GM21786 (cell line): Measurements from ENCODE around the gene RAB11A.
"Not testable (repeated sequence)": the region's sequence is repeated elsewhere in the genome, so short reads cannot be mapped to it uniquely, and the experiment has no call there.

Experiments used
- ATAC-seq: cut with Tn5 transposase; IDR thresholded peaks from one replicate; pipeline ENCODE4 v1.9.1; 2021; ENCODE audit not compliant: unreplicated experiment

The RAB11A gene

DNA sequence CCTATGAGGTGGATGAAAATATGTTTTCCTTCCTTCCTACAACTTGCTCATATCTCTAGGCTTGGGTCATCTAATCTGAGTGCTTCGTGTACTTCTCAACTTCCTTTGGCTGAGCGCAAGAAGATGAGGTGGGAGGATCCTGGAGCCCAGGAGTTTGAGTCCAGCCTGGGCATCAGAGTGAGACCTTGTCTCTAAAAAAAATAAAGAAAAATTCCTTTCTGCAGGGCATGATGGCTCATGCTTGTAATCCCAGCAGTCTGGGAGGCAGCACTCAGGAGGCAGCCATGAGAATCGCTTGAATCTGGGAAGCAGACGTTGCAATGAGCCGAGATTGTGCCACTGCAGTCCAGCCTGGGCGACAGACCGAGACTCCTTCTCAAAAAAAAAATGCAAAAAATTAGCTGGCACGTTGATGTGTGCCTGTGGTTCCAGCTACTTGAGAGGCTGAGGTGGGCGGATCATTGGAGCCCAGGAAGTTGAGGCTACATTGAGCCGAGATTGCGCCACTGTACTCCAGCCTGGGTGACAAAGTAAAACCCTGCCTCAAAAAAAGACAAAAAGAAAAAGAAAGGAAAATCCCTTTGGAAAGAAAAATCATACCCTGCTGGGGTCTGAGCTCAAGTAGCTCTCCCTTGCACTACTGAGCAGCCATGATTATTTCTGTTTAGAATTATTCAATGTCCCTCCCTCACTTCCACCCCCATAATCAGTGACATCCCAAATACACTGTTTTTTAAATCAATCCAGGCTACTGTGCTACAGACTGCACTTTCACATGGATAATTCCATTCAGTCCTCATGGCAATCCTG lies 28.0 kb upstream of the RAB11A start:
- no peak for ATAC-seq

- ATAC-seq = no peak
These were observed 23.3 kb upstream of the RAB11A start for GRCh38 chr15:65845826-65846519.

DNA sequence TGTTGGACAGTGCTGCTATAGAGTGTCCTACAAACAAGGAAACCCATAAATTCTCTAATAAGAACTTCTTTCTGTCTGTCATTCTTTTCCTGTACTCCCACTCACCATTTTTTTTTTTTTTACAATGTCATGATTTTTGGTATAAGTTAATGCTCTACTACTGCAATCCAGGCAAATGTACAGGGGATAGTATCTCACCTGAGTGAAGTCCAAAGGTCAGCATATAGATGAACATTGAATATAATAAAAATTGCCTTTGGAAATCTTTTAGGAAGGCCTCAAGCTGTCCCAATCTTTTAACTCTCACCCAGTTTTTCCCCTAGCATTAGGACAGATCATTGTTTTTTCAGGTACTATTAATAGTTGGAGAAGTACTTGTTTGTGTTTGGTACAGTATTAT lies 21.3 kb upstream of the RAB11A start:
- no peak for ATAC-seq

DNA sequence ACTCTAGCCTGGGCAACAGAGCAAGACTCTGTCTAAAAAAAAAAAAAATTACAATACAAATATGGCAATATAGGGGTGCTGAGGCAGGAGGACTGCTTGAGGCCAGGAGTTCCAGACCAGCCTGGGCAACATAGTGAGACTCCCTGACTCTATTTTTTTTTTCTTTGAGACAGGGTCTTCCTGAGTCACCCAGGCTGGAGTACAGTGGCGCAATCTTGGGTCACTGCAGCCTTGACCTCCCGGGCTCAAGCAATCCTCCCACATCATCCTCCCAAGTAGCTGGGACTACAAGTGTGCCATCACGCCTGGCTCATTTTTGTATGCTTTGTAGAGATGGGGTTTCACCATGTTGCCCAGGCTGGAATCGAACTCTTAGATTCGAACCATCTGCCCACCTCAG lies 17.3 kb upstream of the RAB11A start:
- no peak for ATAC-seq

DNA sequence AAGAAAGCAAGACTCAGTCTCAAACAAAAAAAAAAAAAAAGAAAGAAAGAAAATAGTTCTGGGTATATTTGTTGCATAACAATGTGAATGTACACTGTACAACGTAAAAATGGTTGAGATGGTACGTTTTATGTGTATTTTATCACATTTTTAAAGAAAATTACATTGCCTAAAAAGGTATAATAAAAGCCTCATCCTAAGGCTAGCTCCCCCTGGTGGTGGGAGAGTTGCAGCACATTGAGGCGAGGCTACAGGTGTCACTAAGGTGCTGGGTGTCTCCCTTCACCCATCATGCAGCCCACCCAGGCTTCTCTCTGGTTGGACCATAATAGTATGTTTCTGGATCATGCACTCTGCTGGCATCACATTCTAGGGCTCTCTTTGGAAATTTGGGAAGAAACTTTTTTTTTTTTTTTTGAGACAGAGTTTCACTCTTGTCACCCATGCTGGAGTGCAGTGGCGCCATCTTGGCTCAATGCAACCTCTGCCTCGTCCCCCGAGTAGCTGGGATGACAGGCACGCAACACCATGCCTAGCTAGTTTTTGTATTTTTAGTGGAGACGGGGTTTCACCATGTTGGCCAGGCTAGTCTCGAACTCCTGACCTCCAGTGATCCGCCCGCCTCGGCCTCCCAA lies 12.4 kb upstream of the RAB11A start:
- ATAC-seq = no peak

GRCh38 chr15:65857718-65858402 lies 11.4 kb upstream of the RAB11A start:
- ATAC-seq = no peak

GRCh38 chr15:65862682-65863081 lies 6.6 kb upstream of the RAB11A start:
- no peak for ATAC-seq

DNA sequence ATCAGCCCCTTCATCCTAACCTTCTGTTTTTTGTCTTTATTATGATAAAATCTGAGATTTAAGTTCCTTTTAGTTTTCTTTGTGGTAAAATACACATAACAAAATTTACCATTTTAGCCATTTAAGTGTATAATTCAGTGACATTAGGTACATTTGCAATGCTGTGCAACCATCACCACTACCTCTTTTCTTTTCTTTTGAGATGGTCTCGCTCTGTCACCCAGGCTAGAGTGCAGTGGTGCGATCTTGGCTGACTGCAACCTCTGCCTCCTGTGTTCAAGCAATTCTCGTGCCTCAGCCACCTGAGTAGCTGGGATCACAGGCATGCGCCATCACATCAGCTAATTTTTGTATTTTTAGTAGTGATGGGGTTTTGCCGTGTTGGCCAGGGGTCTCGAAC lies 6.2 kb upstream of the RAB11A start:
- ATAC-seq = no peak

DNA sequence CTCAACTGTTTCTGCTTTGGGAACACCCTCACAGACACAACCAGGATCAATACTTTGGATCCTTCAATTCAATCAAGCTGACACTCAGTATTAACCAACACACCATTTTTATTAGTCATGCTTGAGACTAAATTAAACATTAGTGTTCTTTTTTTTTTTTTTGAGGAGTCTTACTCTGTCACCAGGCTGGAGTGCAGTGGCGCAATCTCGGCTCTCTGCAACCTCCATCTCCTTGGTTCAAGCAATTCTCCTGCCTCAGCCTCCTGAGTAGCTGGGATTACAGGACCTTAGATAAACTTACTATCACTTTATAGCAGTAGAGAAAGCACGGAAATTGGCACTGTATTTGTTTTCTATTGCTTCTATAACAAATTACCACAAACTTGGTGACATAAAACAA lies 2.0 kb upstream of the RAB11A start:
- no peak for ATAC-seq

DNA sequence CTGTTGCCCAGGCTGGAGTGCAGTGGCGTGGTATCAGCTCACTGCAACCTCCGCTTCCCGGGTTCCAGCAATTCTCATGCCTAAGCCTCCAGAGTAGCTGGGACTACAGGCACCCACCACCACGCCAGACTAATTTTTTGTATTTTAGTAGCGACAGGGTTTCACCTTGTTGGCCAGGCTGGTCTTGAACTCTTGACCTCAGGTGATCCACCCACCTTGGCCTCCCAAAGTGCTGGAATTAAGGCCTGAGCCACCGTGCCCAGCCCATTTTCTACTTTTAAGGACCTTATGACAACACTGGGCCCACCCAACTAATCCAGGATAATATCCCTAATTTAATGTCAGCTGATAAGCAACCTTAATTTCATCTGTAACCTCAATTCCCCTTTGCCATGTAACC lies 1.4 kb upstream of the RAB11A start:
- ATAC-seq = not testable (repeated sequence)

DNA sequence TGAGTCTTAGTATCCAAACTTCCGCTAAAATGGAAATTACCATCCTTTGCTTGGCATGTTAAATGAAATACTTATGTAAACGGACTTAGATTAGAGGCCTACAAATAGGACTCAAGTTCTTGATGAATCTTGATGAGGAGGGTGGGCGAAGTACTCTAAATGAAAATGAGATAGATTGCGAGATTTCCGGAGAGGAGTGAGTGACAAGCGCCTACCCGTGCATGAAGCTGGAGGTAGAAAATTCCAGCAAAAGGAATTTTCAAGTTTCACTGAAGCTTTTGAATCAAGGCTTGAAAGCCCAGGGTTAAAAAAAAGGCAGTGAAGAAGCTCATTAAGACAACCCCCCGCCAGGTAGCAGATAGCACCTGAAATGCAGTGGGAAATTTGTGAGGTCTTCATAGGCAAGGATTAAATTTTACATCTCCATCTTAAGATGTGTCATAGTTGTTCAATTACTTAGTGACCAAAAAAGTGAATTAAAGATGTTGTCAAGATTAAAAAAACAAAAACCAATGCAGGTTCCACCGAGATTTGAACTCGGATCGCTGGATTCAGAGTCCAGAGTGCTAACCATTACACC lies 655 bp upstream of the RAB11A start:
- ATAC-seq = no peak

DNA sequence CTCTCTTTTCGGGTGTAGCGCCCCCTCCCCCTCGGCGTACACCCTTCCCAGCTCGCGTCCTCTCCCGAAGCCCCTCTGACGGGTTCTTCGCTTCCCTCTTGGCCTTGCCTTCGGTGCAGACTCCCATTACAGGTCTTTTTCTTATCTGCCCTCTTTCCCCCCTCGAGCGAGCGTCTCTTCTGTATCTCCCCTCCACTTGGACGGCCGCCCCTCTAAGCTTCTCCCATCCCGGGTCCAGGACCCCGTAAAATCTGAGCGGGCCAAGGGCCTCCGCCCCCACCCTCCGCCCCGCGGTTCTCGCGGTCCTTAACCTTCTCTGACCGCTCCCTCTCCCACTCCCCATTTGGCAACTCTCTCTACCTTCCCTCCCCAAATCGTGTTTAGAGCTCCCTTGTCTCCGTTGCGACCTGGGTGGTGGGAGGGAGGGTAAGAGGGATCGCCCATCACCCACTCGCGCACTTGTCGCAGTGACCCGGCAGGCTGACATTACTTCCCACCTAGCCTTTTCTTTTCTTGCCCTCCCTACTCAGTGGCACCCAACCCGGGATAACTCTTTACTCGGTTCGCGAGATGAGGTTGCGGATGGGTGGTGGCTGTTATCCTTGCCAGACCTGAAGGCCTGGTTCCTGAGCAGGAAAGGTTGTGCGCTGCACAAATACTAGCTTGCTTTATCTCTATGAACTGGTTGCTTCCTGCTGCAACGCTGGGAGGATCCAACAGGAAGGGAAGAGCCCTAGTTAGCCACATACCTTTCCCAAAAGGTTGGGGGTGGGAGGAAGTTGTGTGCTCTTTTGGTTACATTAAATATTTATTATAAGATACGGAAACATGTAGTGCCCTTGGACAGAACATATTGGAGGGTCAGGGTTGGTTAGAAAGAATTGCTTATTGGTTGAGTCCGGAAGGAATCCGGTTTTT lies 922 bp downstream of the RAB11A start:
- ATAC-seq = no peak

DNA sequence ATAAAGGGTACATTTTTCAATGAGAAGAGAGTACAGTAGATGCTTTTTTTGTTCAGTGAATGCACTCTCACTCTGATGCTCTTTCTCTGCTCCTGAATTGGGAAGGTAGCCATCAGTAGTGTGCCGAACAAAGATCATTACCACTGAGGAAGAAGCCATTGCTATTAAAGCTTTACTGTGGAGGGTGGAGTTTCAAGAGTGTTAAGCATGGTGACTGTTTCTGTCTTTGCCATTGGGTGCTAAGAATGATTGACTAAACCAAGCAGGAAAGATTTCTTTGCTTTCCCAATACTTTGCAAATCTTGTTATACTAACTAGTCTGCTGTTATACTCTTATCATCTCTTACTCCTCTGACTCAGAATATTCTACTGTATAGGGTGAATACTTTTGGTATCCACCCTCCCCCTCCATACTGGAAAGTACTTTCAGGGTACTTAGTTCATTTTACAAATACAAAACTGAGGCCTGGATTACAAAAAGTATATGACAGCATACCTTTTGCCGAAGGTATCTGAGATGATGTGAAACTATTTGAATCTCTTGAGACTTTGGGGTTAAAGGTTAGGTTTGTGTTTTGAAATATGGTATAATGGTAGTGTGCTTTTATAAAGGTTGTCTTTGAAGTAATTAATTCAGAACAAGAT lies 1.7 kb downstream of the RAB11A start:
- no peak for ATAC-seq

GRCh38 chr15:65871886-65872285 lies 2.6 kb downstream of the RAB11A start:
- ATAC-seq = not testable (repeated sequence)

DNA sequence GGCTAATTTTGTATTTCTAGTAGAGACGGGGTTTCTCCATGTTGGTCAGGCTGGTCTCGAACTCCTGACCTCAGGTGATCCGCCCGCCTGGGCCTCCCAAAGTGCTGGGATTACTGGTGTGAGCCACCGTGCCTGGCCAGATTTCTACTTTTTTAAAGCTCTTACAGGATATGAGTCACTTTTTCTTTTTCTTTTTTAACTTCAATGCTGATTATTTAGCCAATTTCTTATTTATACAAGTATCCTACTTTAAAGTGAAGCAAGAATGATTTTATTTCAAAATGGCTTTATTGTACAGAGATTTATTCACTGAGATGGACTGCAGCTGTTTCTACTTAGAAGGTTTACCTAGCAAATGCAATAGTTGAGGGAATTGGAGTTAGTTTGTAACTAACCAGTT lies 3.3 kb downstream of the RAB11A start:
- ATAC-seq = not testable (repeated sequence)

GRCh38 chr15:65873256-65873655 lies 4.0 kb downstream of the RAB11A start:
- no peak for ATAC-seq

- ATAC-seq = no peak
These were observed 6.2 kb downstream of the RAB11A start for GRCh38 chr15:65875458-65875857.

DNA sequence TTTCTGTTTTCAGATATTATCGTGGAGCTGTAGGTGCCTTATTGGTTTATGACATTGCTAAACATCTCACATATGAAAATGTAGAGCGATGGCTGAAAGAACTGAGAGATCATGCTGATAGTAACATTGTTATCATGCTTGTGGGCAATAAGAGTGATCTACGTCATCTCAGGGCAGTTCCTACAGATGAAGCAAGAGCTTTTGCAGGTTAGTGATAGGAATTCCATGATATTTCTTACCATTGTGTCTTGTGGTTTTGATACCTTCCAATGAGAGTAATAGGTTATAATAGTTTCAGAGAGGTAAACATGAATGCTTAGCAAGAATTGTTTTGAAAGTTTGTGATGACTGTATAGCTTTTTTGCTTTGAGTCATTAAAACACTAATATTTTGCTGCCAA lies 8.5 kb downstream of the RAB11A start:
- no peak for ATAC-seq

GRCh38 chr15:65881766-65882434 lies 12.6 kb downstream of the RAB11A start:
- ATAC-seq = no peak
